Purkinje cell (primary cell): ENCODE measurements around the gene SP100. TPM values are rescaled to one million over a fixed set of nuclear protein-coding genes. Genes with fewer than 3 reads are reported as not detected.

ENCODE experiments used
- polyA plus RNA-seq: library from polyadenylated mRNA; unstranded; fragments of >200 nt; fragmentation: Nextera tagmentation; gene quantifications from 2 replicates; pipeline ENCODE4 v1.2.1, GENCODE V29; 2014

Gene SP100
- polyA plus RNA-seq, result 0.05 TPM in 1 of 2 replicates, not detected in the other

DNA sequence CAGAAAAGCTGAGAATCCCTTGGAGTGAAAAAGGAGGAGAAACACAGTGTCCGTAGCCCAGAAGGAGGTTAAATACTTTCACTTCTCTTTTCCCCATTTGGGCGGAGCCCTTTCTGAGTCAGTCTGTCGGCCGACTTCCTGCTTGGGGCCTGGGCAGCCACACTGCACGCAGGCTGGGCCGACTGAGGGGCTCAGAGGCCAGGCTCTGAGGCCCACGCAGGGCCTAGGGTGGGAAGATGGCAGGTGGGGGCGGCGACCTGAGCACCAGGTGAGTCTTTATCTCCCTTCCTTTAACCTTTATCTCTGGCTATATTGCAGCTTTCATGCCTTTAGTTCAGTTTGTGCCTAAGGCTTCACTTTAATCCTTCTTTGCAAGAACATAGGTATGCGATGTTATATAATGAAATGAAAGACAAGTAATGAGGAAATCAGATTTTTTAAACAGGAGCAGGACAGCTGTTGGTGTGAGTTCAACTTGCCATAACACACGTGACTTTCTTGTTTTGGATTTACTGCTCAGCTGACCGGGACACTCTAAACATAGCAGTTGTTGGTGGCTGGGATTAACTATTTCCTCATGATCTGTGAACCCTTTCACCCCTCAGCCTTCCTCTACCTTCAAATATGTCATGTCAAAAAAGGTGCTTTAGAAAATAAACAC is at the start of gene SP100:
Gene SP100 (plus strand): TSS at position 141 of the 661 bp plus-strand sequence. CDS start 96 bp downstream, at position 237.

Other genes with a start within 250 kb of the SP100 start
- 2.8 and 10.6 TPM in 2 replicates for gene SP110, start 196.2 kb upstream of the SP100 start, polyA plus RNA-seq
- not detected in 2 replicates for gene SP140, start 190.5 kb upstream of the SP100 start, polyA plus RNA-seq
- 0.50 TPM in 1 of 2 replicates, not detected in the other for gene SP140L, start 89.0 kb upstream of the SP100 start, polyA plus RNA-seq